ENCODE data around the gene OR10J5. TPM values are rescaled to one million over a fixed set of nuclear protein-coding genes. Genes with fewer than 3 reads are reported as not detected.
"Not testable (repeated sequence)": the region's sequence is repeated elsewhere in the genome, so short reads cannot be mapped to it uniquely, and the experiment has no call there.

OR10J5 gene
- total RNA-seq, 1 donor from 2014 or later, result not detected

- DNase-seq (ENCODE audit: low spot score, unreplicated experiment), result no peak
Observed at GRCh38 chr1:159508951-159509350, 26.9 kb downstream of the OR10J5 start.

GRCh38 chr1:159505676-159506075 lies 30.1 kb downstream of the OR10J5 start:
- Mint-ChIP-seq H3K4me1 (ENCODE audit: low read depth) (peaks cover 1% of the 10 kb centered on the region), H3K27me3 (no peaks in the 10 kb centered on the region), H3K9me3 (ENCODE audit: low read depth) (peaks cover 50% of the 10 kb centered on the region), H3K36me3 (ENCODE audit: insufficient read depth) (no peaks in the 10 kb centered on the region), H3K4me3 (ENCODE audit: low read depth) (no peak overlapping the region), H3K27ac (no peak overlapping the region)
- no peak for DNase-seq (ENCODE audit: low spot score, unreplicated experiment)
- TF ChIP-seq CTCF (IDR thresholded peaks at IDR 0.05; ENCODE audit: unreplicated experiment), result no peak

More at GRCh38 chr1:159508951-159509350, 26.9 kb downstream of the OR10J5 start:
- TF ChIP-seq CTCF (IDR thresholded peaks at IDR 0.05; ENCODE audit: unreplicated experiment), result no peak
- Mint-ChIP-seq H3K9me3 (ENCODE audit: low read depth) (peaks cover 47% of the 10 kb centered on the region), H3K4me3 (ENCODE audit: low read depth) (no peak overlapping the region), H3K36me3 (ENCODE audit: insufficient read depth) (no peaks in the 10 kb centered on the region), H3K27ac (no peak overlapping the region), H3K4me1 (ENCODE audit: low read depth) (peaks cover 1% of the 10 kb centered on the region), H3K27me3 (no peaks in the 10 kb centered on the region)

- Mint-ChIP-seq H3K9me3 (ENCODE audit: low read depth) (peaks cover 54% of the 10 kb centered on the region), H3K4me3 (ENCODE audit: low read depth) (no peak overlapping the region), H3K36me3 (ENCODE audit: insufficient read depth) (no peaks in the 10 kb centered on the region), H3K27ac (no peak overlapping the region), H3K4me1 (ENCODE audit: low read depth) (no peaks in the 10 kb centered on the region), H3K27me3 (no peaks in the 10 kb centered on the region)
- TF ChIP-seq CTCF (IDR thresholded peaks at IDR 0.05; ENCODE audit: unreplicated experiment), result no peak
- no peak for DNase-seq (ENCODE audit: low spot score, unreplicated experiment)
Observed at GRCh38 chr1:159501082-159501481, 34.7 kb downstream of the OR10J5 start.

GRCh38 chr1:159494513-159495210 lies 41.1 kb downstream of the OR10J5 start:
- H3K27me3 Mint-ChIP-seq; H3K27ac Mint-ChIP-seq; DNase-seq (ENCODE audit: low spot score, unreplicated experiment); H3K4me3 Mint-ChIP-seq (ENCODE audit: low read depth); H3K36me3 Mint-ChIP-seq (ENCODE audit: insufficient read depth); H3K4me1 Mint-ChIP-seq (ENCODE audit: low read depth): not testable (repeated sequence)
- H3K9me3 Mint-ChIP-seq (ENCODE audit: low read depth), result peaks cover 54% of the 10 kb centered on the region

GRCh38 chr1:159493354-159493753 lies 42.5 kb downstream of the OR10J5 start:
- Mint-ChIP-seq H3K27me3 (no peaks in the 10 kb centered on the region), H3K4me1 (ENCODE audit: low read depth) (no peaks in the 10 kb centered on the region), H3K9me3 (ENCODE audit: low read depth) (peaks cover 51% of the 10 kb centered on the region), H3K4me3 (ENCODE audit: low read depth) (no peak overlapping the region), H3K36me3 (ENCODE audit: insufficient read depth) (no peaks in the 10 kb centered on the region), H3K27ac (no peak overlapping the region)
- DNase-seq (ENCODE audit: low spot score, unreplicated experiment), result no peak
- TF ChIP-seq CTCF (IDR thresholded peaks at IDR 0.05; ENCODE audit: unreplicated experiment), result no peak

Data from progenitor cell of endocrine pancreas (in vitro differentiated cells).